ENCODE results near the gene KLK10. TPM values are rescaled to one million over a fixed set of nuclear protein-coding genes. Genes with fewer than 3 reads are reported as not detected.

The KLK10 gene
- total and polyA plus RNA-seq, 2 donors (not counting 3 experiments of a cell fraction or from before 2014, with no cell fraction given): not detected

GRCh38 chr19:51043497-51043896 is 24.0 kb upstream of the KLK10 start:
- POLR2A ChIA-PET: no interaction called here
- Histone ChIP-seq H3K36me3 (ENCODE audit: control insufficient read depth in 2 of 2, extremely low read depth in 1 of 2, insufficient read depth in 2 of 2, low read length in 2 of 2) (no peaks in the 10 kb centered on the region), H4K20me1 (replicated peaks; ENCODE audit: control insufficient read depth, extremely low read depth, insufficient read depth, low read length) (no peaks in the 10 kb centered on the region), H3K9ac (replicated peaks; ENCODE audit: extremely low read depth, insufficient read depth, low read length) (no peak overlapping the region), H3K79me2 (ENCODE audit: control insufficient read depth, insufficient read depth, low read length) (no peaks in the 10 kb centered on the region), H3K27me3 (ENCODE audit: control insufficient read depth in 2 of 2, insufficient read depth in 2 of 2, low read length in 2 of 2) (no peaks in the 10 kb centered on the region), H3K4me1 (ENCODE audit: control insufficient read depth, extremely low read depth, insufficient read depth, low read length) (no peaks in the 10 kb centered on the region), H2AFZ (ENCODE audit: low read depth, low read length) (no peak overlapping the region), H3K9me3 (replicated peaks; ENCODE audit: control insufficient read depth, insufficient read depth, low read length) (no peaks in the 10 kb centered on the region), H3K27ac (ENCODE audit: insufficient read depth, low read depth, low read length) (no peak overlapping the region), H3K9me1 (replicated peaks; ENCODE audit: control insufficient read depth, extremely low read depth, insufficient read depth, low read length) (no peaks in the 10 kb centered on the region), H3K4me2 (ENCODE audit: insufficient read depth, low read length) (no peak overlapping the region), H3K4me3 (replicated peaks in 1 of 3; ENCODE audit: insufficient read depth in 1 of 3, low read depth in 1 of 3, low read length in 3 of 3) (no peak overlapping the region)
- intact Hi-C loops (cut with micrococcal nuclease): no loop called here
- DNase-seq (ENCODE audit: low read depth, low spot score): no peak
- no peak for FAIRE-seq
- dilution Hi-C loops (cut with MboI; ENCODE audit: extremely low pct_ligation_motif_present, low sequenced_read_pairs): no loop called here
- BruUV-seq (replicated peaks): no TSS peak
- TF ChIP-seq POLR2A (IDR thresholded peaks at IDR 0.05; ENCODE audit: low read depth, low read length) (no peak), POLR2AphosphoS5 (IDR thresholded peaks at IDR 0.05; ENCODE audit: insufficient read depth, low read depth, low read length) (no peak), MYC (IDR thresholded peaks at IDR 0.05; ENCODE audit: low read depth, low read length) (no peak), MAX (IDR thresholded peaks at IDR 0.05; ENCODE audit: insufficient read depth, insufficient read length) (no peak), JUN (IDR thresholded peaks at IDR 0.05; ENCODE audit: borderline replicate concordance, insufficient read depth, insufficient read length, low read depth) (no peak)
- CTCF ChIA-PET: interaction anchor here (1.0 to 1.7 kb wide), 2 partner anchors 22 to 27 kb away, joined by 5 to 8 read pairs; no protein-coding TSS in a partner anchor

- TF ChIP-seq POLR2A (IDR thresholded peaks at IDR 0.05; ENCODE audit: low read depth, low read length) (no peak), JUN (IDR thresholded peaks at IDR 0.05; ENCODE audit: borderline replicate concordance, insufficient read depth, insufficient read length, low read depth) (no peak), MAX (IDR thresholded peaks at IDR 0.05; ENCODE audit: insufficient read depth, insufficient read length) (no peak), FOS (IDR thresholded peaks at IDR 0.05; ENCODE audit: borderline replicate concordance, insufficient read depth, low read length) (no peak)
- Histone ChIP-seq H3K4me2 (ENCODE audit: insufficient read depth, low read length) (no peak overlapping the region), H3K9me1 (replicated peaks; ENCODE audit: control insufficient read depth, extremely low read depth, insufficient read depth, low read length) (no peaks in the 10 kb centered on the region), H3K4me3 (replicated peaks in 1 of 3; ENCODE audit: insufficient read depth in 1 of 3, low read depth in 1 of 3, low read length in 3 of 3) (no peak overlapping the region), H3K9ac (replicated peaks; ENCODE audit: extremely low read depth, insufficient read depth, low read length) (no peak overlapping the region), H3K9me3 (replicated peaks; ENCODE audit: control insufficient read depth, insufficient read depth, low read length) (no peaks in the 10 kb centered on the region), H3K79me2 (ENCODE audit: control insufficient read depth, insufficient read depth, low read length) (no peaks in the 10 kb centered on the region), H3K36me3 (ENCODE audit: control insufficient read depth in 2 of 2, extremely low read depth in 1 of 2, insufficient read depth in 2 of 2, low read length in 2 of 2) (no peaks in the 10 kb centered on the region), H3K4me1 (ENCODE audit: control insufficient read depth, extremely low read depth, insufficient read depth, low read length) (no peaks in the 10 kb centered on the region), H3K27me3 (ENCODE audit: control insufficient read depth in 2 of 2, insufficient read depth in 2 of 2, low read length in 2 of 2) (no peaks in the 10 kb centered on the region), H4K20me1 (replicated peaks; ENCODE audit: control insufficient read depth, extremely low read depth, insufficient read depth, low read length) (no peaks in the 10 kb centered on the region), H2AFZ (ENCODE audit: low read depth, low read length) (no peak overlapping the region), H3K27ac (ENCODE audit: insufficient read depth, low read depth, low read length) (no peak overlapping the region)
- FAIRE-seq: no peak
- DNase-seq (ENCODE audit: low read depth, low spot score): no peak
- CTCF ChIA-PET: interaction anchor here (1.0 kb wide), 1 partner anchor 19 kb away, joined by 3 read pairs; no protein-coding TSS in a partner anchor
- BruUV-seq (replicated peaks): no TSS peak
- dilution Hi-C loops (cut with MboI; ENCODE audit: extremely low pct_ligation_motif_present, low sequenced_read_pairs) (no loop called here), intact Hi-C loops (cut with micrococcal nuclease) (no loop called here)
- POLR2A ChIA-PET: no interaction called here
Observed at GRCh38 chr19:51040151-51040550, 20.6 kb upstream of the KLK10 start.

Data from endothelial cell of umbilical vein (primary cell).